Measurements from ENCODE around the gene OPHN1.

Gene OPHN1, protein sequence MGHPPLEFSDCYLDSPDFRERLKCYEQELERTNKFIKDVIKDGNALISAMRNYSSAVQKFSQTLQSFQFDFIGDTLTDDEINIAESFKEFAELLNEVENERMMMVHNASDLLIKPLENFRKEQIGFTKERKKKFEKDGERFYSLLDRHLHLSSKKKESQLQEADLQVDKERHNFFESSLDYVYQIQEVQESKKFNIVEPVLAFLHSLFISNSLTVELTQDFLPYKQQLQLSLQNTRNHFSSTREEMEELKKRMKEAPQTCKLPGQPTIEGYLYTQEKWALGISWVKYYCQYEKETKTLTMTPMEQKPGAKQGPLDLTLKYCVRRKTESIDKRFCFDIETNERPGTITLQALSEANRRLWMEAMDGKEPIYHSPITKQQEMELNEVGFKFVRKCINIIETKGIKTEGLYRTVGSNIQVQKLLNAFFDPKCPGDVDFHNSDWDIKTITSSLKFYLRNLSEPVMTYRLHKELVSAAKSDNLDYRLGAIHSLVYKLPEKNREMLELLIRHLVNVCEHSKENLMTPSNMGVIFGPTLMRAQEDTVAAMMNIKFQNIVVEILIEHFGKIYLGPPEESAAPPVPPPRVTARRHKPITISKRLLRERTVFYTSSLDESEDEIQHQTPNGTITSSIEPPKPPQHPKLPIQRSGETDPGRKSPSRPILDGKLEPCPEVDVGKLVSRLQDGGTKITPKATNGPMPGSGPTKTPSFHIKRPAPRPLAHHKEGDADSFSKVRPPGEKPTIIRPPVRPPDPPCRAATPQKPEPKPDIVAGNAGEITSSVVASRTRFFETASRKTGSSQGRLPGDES

DNA sequence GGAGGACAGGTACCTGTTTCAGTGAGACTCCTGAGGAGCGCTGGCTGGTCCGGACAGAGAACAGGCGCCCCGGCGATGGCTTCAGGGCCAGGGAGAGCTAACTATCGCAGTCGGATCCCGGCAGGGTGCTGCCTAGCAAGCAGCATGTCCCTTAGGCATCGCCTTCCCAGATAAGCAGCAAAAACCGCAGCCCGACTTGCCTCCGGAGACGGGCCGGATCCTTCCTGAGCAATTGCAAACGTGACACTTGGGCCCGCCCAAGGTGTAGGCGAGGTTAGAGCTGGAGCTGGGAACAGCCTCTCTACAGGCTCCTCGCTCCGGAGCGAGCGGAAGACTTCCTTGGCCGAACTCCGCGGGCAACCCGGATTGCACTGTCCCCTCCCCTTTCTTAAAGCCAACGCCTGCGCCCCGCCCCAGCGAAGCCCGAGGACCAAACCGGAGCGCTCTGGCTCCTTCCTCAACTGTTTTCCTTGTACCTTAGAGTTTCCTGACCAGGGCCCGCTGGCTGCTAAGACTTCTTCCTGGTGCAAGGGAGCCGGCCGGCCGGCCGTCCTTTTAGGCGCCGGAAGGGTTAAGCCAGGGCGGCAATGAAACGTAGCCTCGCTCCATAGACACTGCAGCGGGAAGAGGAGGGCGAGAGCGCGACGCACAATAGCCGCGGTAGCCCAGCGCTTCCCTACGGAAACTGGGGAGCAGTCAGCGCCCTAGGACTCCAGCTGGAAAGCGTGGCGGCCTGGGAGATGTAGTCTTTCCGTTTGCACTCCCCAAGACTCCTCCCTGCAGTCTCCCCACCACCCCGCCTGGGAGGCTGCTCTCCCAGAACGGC is at the start of gene OPHN1:
TSS of gene OPHN1 (minus strand) at position 341 of the 826 bp plus-strand sequence. CDS start 475 bp downstream, outside the sequence.
- H3K27ac Mint-ChIP-seq: no peak within 1 kb of the TSS
- CTCF ChIA-PET: interaction anchor here (0.6 kb wide), 1 partner anchor 237 kb away, joined by 3 read pairs; no protein-coding TSS in a partner anchor
- peak within 1 kb of the TSS; percentile 54 for H3K4me3 Mint-ChIP-seq
- H3K9me3 Mint-ChIP-seq: no peaks in the 10 kb centered on the region
- H3K4me1 Mint-ChIP-seq: peaks cover 8% of the 10 kb centered on the region
- DNase-seq: no peak
- peaks cover 63% of the 10 kb centered on the region for H3K27me3 Mint-ChIP-seq
- H3K36me3 Mint-ChIP-seq: no peaks in the 10 kb centered on the region

DNA sequence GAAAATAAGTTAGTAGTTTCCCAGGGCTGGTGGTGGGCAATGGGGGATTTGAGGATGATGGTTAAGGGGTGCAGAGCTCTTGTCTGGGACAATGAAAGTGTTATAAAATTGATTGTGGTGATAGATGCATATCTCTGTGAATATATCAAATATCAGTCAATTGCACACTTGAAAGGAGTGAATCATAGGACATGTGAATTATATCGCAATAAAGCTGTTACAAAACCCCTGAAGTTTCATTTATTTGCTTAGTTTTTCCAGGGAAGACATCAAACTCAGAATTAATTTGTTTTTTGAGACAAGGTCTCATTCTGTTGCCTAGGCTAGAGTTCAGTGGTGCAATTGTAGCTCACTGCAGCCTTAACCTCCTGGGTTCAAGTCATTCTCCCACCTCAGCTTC is 47.7 kb upstream of the OPHN1 start:
- H3K4me1 Mint-ChIP-seq: no peaks in the 10 kb centered on the region
- no peak overlapping the region for H3K4me3 Mint-ChIP-seq
- H3K27me3 Mint-ChIP-seq: peaks cover 4% of the 10 kb centered on the region
- CTCF ChIA-PET: no interaction called here
- H3K36me3 Mint-ChIP-seq: no peaks in the 10 kb centered on the region
- no peaks in the 10 kb centered on the region for H3K9me3 Mint-ChIP-seq
- no peak overlapping the region for H3K27ac Mint-ChIP-seq
- DNase-seq: no peak

DNA sequence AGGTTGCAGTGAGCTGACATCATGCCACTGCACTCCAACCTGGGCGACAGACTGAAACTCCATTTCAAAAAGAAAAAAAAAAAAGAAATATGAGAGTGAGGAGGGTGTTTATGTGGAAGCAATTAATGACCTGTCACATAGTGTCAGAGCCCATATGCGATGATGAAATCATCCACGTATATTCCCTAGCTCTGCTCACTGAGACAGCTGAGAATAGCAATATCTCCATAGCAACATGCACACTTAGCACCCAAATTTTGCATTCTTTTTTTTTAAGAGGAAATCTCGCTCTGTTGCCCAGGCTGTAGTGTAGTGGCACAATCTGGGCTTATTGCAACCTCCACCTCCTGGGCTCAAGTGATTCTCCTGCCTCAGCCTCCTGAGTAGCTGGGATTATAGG is 31.5 kb upstream of the OPHN1 start:
- CTCF ChIA-PET: interaction anchor here (0.9 to 1.1 kb wide), 2 partner anchors 10 to 268 kb away, joined by 3 to 4 read pairs; no protein-coding TSS in a partner anchor
- DNase-seq: no peak
- Mint-ChIP-seq H3K27ac (no peak overlapping the region), H3K36me3 (no peaks in the 10 kb centered on the region), H3K4me1 (no peaks in the 10 kb centered on the region), H3K27me3 (no peaks in the 10 kb centered on the region), H3K9me3 (no peaks in the 10 kb centered on the region), H3K4me3 (no peak overlapping the region)

DNA sequence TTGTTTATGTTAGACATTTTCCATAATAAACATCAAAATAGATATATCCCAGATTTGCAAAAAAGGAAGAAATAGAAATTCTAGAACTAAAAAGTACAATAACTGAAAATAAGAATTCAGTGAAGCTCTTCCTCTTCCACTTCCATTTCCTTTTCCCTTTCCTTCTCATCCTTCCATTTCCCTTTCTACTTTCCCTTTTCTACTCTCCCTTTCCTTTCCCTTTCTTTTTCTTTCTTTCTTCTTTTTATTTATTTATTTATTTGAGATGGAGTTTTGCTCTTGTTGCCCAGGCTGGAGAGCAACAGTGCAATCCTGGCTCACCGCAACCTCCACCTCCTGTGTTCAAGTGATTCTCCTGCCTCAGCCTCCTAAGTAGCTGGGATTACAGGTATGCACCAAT is 30.6 kb upstream of the OPHN1 start:
- Mint-ChIP-seq H3K4me1 (no peaks in the 10 kb centered on the region), H3K36me3 (no peaks in the 10 kb centered on the region), H3K4me3 (no peak overlapping the region), H3K9me3 (no peaks in the 10 kb centered on the region), H3K27ac (no peak overlapping the region), H3K27me3 (no peaks in the 10 kb centered on the region)
- DNase-seq: no peak
- CTCF ChIA-PET: interaction anchor here (0.7 to 1.1 kb wide), 2 partner anchors 267 to 843 kb away, joined by 3 read pairs; no protein-coding TSS in a partner anchor

DNA sequence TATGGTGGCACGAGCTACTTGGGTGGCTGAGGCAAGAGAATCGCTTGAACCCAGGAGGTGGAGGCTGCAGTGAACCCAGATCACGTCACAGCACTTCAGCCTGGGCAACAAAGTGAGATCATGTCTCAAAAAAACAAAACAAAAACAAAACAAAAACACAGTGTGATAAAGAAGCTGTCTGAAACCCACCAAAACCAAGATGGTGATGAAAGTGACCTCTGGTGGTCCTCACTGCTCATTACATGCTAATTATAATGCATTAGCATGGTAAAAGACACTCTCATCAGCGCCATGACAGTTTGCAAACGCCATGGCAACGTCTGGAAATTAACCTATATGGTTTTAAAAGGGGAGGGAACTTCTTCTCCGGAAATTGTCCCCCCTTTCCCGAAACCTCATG is 29.4 kb upstream of the OPHN1 start:
- Mint-ChIP-seq H3K36me3 (no peaks in the 10 kb centered on the region), H3K27ac (no peak overlapping the region), H3K27me3 (no peaks in the 10 kb centered on the region), H3K4me1 (no peaks in the 10 kb centered on the region), H3K4me3 (no peak overlapping the region), H3K9me3 (no peaks in the 10 kb centered on the region)
- CTCF ChIA-PET: no interaction called here
- peak; percentile 19 for DNase-seq

DNA sequence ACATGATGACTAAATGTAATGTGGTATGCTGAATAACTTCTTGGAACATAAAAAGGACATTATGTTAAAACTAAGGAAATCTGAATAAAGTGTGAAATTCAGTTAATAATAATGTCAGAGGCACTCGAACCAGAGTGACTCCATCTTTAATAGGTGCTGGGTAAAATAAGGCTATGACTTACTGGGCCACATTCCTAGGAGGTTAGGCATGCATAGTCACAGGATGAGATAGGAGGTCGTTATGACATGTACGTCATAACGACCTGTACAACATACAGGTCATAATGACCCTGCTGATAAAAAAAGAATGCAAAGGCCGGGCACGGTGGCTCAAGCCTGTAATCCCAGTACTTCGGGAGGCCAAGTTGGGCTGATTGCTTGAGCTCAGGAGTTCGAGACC is 28.9 kb upstream of the OPHN1 start:
- Mint-ChIP-seq H3K9me3 (no peaks in the 10 kb centered on the region), H3K27ac (no peak overlapping the region), H3K4me1 (no peaks in the 10 kb centered on the region), H3K4me3 (no peak overlapping the region), H3K27me3 (no peaks in the 10 kb centered on the region), H3K36me3 (no peaks in the 10 kb centered on the region)
- CTCF ChIA-PET: no interaction called here
- DNase-seq: no peak

DNA sequence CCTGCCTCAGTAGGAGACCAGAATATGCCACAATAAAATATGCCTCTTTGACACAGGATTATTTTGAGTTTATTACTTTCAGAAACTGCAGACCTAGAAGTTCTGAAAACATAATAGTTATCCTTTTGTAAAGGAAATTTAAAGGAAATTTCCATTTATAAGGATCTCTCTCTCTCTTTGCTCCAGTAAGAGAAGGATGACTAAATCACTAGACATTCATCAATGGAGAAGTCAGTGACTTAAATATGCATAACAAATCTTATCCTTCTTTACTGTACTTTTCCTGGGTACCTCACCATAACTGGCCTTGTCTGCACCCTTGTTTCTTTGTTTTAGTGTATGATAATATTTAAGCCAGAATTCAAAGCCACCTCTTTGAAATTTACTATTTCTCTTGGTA is 28.3 kb upstream of the OPHN1 start:
- Mint-ChIP-seq H3K4me1 (no peaks in the 10 kb centered on the region), H3K27me3 (no peaks in the 10 kb centered on the region), H3K27ac (no peak overlapping the region), H3K9me3 (no peaks in the 10 kb centered on the region), H3K36me3 (no peaks in the 10 kb centered on the region), H3K4me3 (no peak overlapping the region)
- CTCF ChIA-PET: no interaction called here
- no peak for DNase-seq

DNA sequence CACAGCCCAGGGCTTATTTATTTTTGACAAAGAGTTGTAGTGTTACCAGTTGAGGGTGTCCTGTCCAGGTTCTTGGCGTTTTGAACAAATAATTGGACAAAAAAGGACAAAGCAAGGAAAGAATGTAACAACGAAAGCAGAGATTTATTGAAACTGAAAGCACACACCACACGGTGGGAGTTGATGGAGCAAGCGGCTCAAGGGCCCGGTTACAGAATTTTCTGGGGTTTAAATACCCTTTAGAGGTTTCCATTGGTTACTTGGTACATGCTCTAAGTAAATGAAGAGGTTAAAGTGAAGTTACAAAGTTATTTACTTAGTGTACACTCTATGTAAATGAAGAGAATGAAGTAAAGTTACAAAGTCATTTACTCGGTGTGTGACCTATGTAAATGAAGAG is 27.8 kb upstream of the OPHN1 start:
- Mint-ChIP-seq H3K4me1 (no peaks in the 10 kb centered on the region), H3K36me3 (no peaks in the 10 kb centered on the region), H3K4me3 (no peak overlapping the region), H3K9me3 (no peaks in the 10 kb centered on the region), H3K27ac (no peak overlapping the region), H3K27me3 (no peaks in the 10 kb centered on the region)
- CTCF ChIA-PET: no interaction called here
- DNase-seq: no peak

DNA sequence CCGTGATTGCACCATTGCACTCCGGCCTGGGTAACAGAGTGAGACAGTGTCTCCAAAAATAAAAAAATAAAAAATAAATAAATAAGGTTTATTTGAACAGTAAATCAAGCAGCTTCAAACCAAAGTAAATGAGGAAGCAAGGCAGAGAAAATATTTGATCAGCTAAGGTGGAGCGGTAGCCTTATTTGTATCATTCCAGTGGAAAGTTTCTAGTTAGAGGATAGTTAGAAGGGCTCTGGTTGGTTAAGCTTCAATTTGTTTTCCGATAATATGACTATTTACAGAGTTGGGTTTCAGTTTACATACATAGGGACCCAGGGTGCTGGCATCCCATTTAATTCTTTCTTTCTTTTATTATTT is 21.8 kb upstream of the OPHN1 start:
- Mint-ChIP-seq H3K36me3 (no peaks in the 10 kb centered on the region), H3K4me3 (no peak overlapping the region)
- CTCF ChIA-PET: no interaction called here

DNA sequence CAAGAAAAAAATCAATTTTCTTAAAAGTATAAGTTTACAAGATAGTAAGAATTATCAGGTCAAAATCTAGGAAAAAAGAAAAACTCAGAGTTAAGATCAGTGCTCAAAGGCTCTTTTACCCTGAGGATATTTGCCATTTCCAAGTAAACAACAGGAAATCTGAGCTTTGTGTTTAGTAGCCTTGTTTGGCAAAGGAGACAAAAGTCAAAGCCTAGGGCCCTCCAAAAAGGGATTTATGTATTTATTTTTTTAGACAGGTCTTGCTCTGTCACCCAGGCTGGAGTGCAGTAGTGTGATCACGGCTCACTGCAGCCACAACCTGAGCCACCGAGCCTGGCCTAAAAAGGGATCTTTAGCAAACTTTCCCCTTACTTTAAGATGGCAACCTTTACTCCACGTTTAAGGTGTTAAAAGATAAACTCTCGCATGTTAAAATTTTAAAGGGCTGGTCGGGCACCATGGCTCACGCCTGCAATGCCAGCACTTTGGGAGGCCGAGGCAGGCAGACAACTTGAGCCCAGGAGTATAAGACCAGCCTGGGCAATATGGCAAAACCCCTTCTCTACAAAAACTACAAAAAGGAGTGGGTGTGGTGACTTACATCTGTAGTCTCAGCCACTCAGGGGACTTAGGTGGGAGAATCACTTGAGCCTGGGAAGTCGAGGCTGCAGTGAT is 21.3 kb upstream of the OPHN1 start:
- Mint-ChIP-seq H3K27me3 (no peaks in the 10 kb centered on the region), H3K27ac (no peak overlapping the region), H3K4me1 (no peaks in the 10 kb centered on the region), H3K9me3 (no peaks in the 10 kb centered on the region), H3K4me3 (no peak overlapping the region), H3K36me3 (no peaks in the 10 kb centered on the region)
- no peak for DNase-seq
- CTCF ChIA-PET: no interaction called here

More for the DNA sequence above, 21.8 kb upstream of the OPHN1 start:
- H3K9me3 Mint-ChIP-seq: no peaks in the 10 kb centered on the region
- H3K27ac Mint-ChIP-seq: no peak overlapping the region
- H3K27me3 Mint-ChIP-seq: no peaks in the 10 kb centered on the region
- no peaks in the 10 kb centered on the region for H3K4me1 Mint-ChIP-seq
- no peak for DNase-seq

DNA sequence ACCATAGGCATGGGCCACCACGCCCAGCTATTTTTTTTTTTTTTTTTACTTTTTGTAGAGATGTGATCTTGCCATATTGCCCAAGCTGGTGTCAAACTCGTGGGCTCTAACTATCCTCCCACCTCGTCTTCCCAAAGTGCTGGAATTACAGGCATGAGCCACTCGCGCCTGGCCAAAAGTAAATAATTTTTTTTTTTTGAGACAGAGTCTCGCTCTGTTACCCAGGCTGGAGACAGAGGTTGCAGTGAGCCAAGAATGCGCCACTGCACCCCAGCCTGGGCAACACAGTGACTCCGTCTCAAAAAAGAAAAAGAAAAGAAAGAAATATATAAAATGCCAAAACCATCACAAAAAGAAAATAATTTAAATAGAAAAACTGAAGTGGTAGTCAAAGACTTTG is 18.4 kb upstream of the OPHN1 start:
- Mint-ChIP-seq H3K4me1 (no peaks in the 10 kb centered on the region), H3K9me3 (no peaks in the 10 kb centered on the region), H3K27me3 (peaks cover 3% of the 10 kb centered on the region), H3K27ac (no peak overlapping the region), H3K4me3 (no peak overlapping the region), H3K36me3 (no peaks in the 10 kb centered on the region)
- no peak for DNase-seq
- CTCF ChIA-PET: no interaction called here

DNA sequence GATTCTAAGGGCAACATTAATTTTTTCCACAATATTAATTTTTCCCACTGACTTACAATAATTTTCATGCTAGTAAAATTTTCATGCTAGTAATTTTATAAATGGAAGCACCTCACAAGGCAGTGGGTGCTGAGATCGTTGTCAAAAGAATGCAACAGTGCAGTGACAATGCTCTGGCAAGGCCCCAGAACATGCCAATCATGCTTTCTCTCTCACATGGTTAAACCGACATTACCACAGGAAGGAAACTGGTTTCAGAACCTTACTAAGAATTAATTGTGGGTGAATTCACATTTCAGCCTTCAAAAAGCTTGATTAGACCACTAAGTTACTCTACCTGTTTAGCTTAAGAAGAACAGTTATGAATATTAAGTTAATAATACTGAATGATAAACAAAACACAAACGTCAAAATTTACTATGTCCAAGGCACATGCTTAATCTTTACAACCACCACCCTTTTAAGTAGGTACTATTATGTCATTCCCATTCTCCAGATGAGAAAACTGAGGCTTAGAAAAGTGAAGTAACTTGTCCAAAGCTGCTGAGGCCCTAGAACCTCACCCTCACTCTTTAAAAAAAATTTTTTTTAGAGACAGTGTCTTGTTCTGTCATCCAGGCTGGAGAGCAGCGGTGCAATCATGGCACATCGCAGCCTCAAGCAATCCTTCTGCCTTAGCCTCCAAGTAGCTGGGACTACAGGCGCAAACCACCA is 10.0 kb upstream of the OPHN1 start:
- Mint-ChIP-seq H3K9me3 (no peaks in the 10 kb centered on the region), H3K4me1 (peaks cover 12% of the 10 kb centered on the region), H3K4me3 (no peak overlapping the region), H3K27me3 (peaks cover 31% of the 10 kb centered on the region), H3K27ac (no peak overlapping the region), H3K36me3 (no peaks in the 10 kb centered on the region)
- peak; percentile 27 for DNase-seq
- CTCF ChIA-PET: interaction anchor here (0.9 kb wide), 1 partner anchor 23 kb away, joined by 3 read pairs; no protein-coding TSS in a partner anchor

DNA sequence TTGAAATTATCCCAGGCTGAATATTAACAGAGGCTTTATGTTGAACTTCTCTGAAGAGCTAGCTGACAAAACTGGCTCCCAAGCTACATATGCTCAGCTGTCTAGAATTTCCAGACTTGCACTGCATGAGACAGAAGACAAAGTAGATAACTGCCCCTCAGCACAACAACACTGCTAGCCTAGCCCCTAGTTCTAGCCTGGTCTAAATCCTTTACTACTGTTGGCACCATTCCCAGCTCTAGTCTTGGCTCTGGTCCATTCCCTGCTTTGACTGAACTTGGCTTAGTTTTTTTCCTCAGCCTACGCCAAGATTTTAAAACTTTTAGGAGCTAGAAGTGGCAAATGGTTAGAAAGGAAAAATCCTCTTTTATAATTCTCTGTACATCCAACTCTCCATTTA is 7.6 kb upstream of the OPHN1 start:
- H3K27ac Mint-ChIP-seq: no peak overlapping the region
- CTCF ChIA-PET: no interaction called here
- H3K4me3 Mint-ChIP-seq: no peak overlapping the region
- H3K27me3 Mint-ChIP-seq: peaks cover 28% of the 10 kb centered on the region
- peaks cover 12% of the 10 kb centered on the region for H3K4me1 Mint-ChIP-seq
- no peaks in the 10 kb centered on the region for H3K36me3 Mint-ChIP-seq
- no peak for DNase-seq
- no peaks in the 10 kb centered on the region for H3K9me3 Mint-ChIP-seq
